Anterior cingulate cortex (tissue), 58 donors: ENCODE data around the gene PDCD1LG2.
A peak's percentile ranks its signal among the peaks of the same experiment; 100 is the strongest.

Experiments
- DNase-seq, 58 donors: peaks; one replicate each; lab custom pipeline; 2025; lab: John Stamatoyannopoulos, UW

Gene PDCD1LG2

GRCh38 chr9:5518937-5519319 lies 8.6 kb downstream of the PDCD1LG2 start:
- no peak for DNase-seq

- no peak for DNase-seq
These were observed 13.8 kb downstream of the PDCD1LG2 start for GRCh38 chr9:5524090-5524489.

GRCh38 chr9:5529683-5530221 lies 19.4 kb downstream of the PDCD1LG2 start:
- no peak for DNase-seq

GRCh38 chr9:5531101-5531882 lies 21.0 kb downstream of the PDCD1LG2 start:
- no peak for DNase-seq

DNA sequence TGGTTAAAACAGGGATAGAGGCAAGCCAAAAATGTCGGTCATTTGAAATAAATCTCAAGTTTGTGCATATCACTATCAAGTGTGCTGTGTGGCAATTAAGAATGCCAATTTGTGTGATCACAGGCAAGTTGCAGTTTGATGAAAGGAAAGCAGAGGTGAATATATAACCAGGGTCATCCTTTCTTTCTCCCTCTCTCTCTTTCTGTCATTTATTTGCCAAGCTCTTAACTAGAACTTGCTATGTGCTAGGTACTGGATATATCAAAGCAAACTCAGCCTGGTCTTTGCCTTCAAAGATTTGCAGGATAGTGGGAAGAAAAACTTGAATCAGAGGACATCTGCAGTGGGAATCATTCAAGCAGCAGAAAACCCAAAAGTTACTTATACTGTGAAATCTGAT lies 22.0 kb downstream of the PDCD1LG2 start:
- DNase-seq: no peak

DNA sequence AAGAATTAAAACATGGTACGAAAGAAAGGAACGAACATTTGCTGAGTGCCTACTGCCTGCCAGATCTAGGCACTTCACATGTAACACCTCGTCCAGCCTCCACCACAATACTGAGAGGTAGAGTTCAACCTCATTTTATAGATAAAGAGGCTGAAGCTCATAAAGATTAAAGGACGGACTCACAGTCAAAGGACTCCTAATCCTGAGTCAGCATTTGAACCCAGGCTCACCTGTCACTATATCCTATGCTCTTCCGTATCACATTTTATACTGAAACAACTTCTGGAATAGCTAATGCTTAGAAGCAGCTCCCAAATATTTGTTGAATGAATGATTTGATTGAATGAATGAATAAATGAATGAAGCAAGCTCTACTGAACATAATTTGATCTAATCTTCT lies 22.5 kb downstream of the PDCD1LG2 start:
- no peak for DNase-seq

DNA sequence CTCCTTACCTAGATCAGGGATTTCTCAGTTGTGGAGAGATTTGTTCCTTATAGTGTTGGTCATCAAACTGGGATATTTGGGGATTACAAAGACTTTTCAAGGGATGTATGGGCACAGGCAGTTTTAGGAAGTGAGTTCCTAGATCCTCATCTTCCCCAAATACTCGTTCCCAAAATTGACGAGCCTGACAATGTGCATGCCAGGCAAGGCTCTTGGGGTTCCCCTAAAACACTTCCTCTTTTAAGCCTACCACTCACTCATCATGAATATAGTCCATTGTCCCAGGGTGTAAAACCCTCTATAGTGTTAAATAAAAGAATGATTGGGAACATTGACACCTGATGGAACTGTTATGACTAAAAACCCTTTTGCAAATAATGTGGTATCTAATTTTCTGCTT lies 26.4 kb downstream of the PDCD1LG2 start:
- DNase-seq: no peak

GRCh38 chr9:5543875-5544702 lies 33.8 kb downstream of the PDCD1LG2 start:
- no peak for DNase-seq

DNA sequence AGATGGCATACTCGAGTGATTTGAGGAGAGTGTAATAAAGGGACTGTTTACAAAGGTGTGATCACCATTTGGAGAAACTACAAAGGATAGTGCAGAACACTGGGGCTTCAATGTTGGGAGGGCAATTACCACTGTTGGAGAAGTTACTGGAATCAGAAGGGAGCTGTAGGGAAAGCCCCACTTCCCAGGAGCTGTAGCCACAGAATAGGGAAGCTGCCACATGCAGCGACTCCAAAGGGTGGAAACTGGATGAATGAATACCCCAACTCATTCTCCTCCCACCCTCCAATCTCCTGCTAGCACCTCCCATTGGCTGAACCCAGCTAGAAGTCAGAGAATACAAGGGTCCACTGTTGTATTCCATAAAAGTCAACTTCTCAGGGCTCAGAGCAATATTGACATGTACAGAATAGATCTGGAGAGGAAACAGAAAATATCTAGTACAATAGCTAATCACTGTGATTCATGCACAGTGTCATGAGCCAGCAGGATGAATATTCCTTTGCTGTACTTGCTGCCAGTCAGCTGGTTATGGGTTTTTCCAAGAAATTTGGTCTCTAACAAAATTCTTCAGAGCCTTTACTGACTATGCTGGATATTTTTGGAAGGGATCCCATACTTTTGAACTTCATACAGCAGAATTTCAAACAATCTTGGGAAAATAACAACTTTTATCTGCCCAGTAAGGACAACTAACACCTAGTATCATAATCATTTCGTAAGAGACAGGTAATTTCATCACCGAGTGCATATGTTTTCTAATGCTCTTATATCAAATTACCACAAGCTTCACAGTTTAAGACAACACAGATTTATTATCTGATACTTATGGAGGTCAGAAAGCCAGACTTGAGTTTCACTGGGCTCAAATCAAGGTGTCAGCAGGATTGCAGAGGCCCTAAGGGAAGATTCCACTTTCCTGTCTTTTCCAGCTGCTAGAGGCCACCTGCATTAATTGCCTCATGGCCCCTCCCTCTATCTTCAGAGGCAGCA lies 39.6 kb downstream of the PDCD1LG2 start:
- no peak for DNase-seq

GRCh38 chr9:5551368-5552150 lies 41.2 kb downstream of the PDCD1LG2 start:
- DNase-seq: peak in 1 of 58 donors; percentile 4

- DNase-seq: no peak
These were observed 42.0 kb downstream of the PDCD1LG2 start for GRCh38 chr9:5552301-5552700.

GRCh38 chr9:5553211-5553610 lies 42.9 kb downstream of the PDCD1LG2 start:
- no peak for DNase-seq

GRCh38 chr9:5554254-5554653 lies 43.9 kb downstream of the PDCD1LG2 start:
- DNase-seq: no peak

DNA sequence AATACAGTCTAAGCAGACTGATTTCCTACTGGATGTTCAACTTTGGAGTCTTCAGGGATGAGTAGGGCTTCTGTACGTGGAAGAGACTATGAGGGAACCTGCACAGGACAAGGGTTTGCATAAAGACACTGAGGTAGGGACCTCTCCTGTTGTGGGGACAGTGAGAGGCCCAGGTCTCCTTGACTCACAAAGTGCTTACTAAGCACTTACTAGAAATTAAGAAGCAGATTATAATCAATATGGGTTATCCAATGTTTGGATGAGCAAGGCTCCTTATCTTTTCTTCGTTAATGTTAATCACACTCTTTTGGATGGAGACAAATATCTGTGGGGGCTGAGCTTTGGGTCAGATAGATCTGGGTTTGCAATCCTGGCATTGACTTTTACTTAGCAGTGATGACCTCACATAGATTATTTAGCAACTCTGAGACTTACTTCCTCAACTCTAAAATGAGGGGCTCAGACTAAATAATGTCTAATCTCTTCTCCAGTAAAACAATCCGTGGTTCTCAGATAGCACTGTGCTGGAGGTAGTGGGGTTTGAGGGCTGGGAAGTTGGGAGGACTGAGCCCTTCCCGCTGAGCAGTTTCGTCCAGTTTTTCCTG lies 45.9 kb downstream of the PDCD1LG2 start:
- DNase-seq: no peak

GRCh38 chr9:5557606-5558587 lies 47.6 kb downstream of the PDCD1LG2 start:
- peak in 3 of 58 donors; percentile 13 to 22 (median 17) for DNase-seq

DNA sequence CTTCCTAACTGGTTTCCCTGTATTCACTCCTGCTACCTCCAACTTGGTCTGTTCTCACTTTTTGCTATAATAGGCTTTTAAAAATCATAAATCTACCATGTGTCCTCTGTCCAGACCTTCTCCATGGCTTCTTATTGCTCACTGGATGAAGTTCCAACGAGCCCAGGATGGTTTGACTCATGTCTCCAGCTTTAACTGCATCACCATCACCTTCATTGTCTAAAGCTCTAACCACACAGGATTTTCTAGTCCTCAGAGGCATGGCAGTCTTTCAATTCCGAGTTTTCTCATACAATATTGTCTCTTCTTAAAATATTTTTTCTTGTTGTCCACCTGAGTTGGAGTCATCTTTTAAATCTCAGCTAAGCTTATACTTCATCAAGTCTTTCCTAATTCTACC lies 49.3 kb downstream of the PDCD1LG2 start:
- no peak for DNase-seq

DNA sequence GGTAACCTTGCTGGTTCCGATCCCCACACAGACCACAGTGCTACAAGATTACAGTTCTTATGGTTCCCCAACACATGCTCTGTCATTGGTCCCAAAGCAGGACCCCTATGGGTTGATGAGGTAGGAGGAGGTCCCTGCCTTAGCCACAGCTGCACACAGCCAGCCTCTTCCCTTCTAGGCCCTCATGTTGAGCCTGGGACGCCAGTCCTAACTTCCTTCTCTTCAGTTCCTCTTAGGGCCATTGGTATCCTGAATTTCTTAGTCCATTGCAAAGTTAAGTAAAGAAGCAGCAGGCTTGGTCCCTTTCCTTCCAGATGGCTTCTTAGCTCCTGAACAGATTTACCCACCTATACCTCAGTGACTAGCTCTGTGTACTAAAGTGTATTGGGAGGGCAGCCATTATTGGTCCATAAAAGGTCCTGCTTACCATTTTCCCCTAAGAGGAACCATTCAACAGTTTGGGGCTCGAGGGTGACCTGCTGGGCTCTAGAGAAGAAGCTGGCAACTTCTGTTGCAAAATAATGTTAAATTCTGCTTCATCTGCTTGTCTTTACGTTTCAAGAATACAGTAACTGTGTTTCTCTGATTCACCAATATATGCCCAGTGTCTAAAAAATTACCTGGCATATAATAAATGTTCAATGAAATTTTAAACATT lies 50.2 kb downstream of the PDCD1LG2 start:
- no peak for DNase-seq
